Liver (tissue), 9 donors: ENCODE results near the gene CATSPER1. TPM values are rescaled to one million over a fixed set of nuclear protein-coding genes. Genes with fewer than 3 reads are reported as not detected.

Experiments used
- DNase-seq: peaks from one replicate; pipeline ENCODE4 v3.0.0-alpha.2; 2017; ENCODE audit warnings: low spot score
- H3K27ac ChIP-seq, 2 donors: one replicate each; pipeline ENCODE4 v1.7.0; 2013; ENCODE audit warnings: inconsistent platforms in 2 of 2, low read length in 2 of 2, control low read depth in 1 of 2, low read depth in 1 of 2, mild to moderate bottlenecking in 1 of 2
- H3K27me3 ChIP-seq, 4 donors: one replicate each; pipeline versions ENCODE4 v1.6.1 to v1.7.0; 2013; ENCODE audit warnings: low read length in 3 of 4, inconsistent platforms in 1 of 4, mild to moderate bottlenecking in 1 of 4, moderate library complexity in 1 of 4; ENCODE audit not compliant: control insufficient read depth in 4 of 4, insufficient read depth in 4 of 4
- H3K36me3 ChIP-seq, 4 donors: one replicate each; pipeline versions ENCODE4 v1.6.1 to v1.7.0; 2013; ENCODE audit warnings: low read length in 3 of 4, mild to moderate bottlenecking in 3 of 4, low read depth in 1 of 4, moderate library complexity in 1 of 4; ENCODE audit not compliant: control insufficient read depth in 4 of 4, insufficient read depth in 3 of 4
- H3K4me1 ChIP-seq, 4 donors: one replicate each; pipeline versions ENCODE4 v1.6.1 to v1.7.0; 2013; ENCODE audit warnings: low read length in 3 of 4, mild to moderate bottlenecking in 3 of 4, moderate library complexity in 1 of 4; ENCODE audit not compliant: control insufficient read depth in 4 of 4, insufficient read depth in 4 of 4
- H3K4me3 ChIP-seq, 3 donors: one replicate each; pipeline versions ENCODE4 v1.6.1 to v1.7.0; 2013; ENCODE audit warnings: low read length in 3 of 3, control low read depth in 1 of 3, low read depth in 1 of 3, mild to moderate bottlenecking in 1 of 3
- H3K9ac ChIP-seq, 2 donors: one replicate each; pipeline ENCODE4 v1.7.0; 2013; ENCODE audit warnings: low read length in 2 of 2, mild to moderate bottlenecking in 2 of 2, moderate library complexity in 2 of 2, control low read depth in 1 of 2, low read depth in 1 of 2
- H3K9me3 ChIP-seq, 4 donors: one replicate each; pipeline versions ENCODE4 v1.6.1 to v1.7.0; 2013; ENCODE audit warnings: low read length in 3 of 4; ENCODE audit not compliant: control insufficient read depth in 4 of 4
- EGR1 ChIP-seq, 2 donors: IDR thresholded peaks; 2 replicates each; pipeline ENCODE4 v1.6.1; 2016 to 2018; ENCODE audit warnings: antibody characterized with exemption in 2 of 2, low read depth in 2 of 2
- GABPA ChIP-seq, 2 donors: IDR thresholded peaks in 1 of 2; conservative IDR thresholded peaks in 1 of 2; 2 replicates each; pipeline ENCODE4 v1.6.1; 2016; ENCODE audit warnings: antibody characterized with exemption in 2 of 2, mild to moderate bottlenecking in 1 of 2, moderate library complexity in 1 of 2
- HNF4A ChIP-seq, 2 donors: conservative IDR thresholded peaks; 2 replicates each; pipeline ENCODE4 v1.6.1; 2016; ENCODE audit warnings: antibody characterized with exemption in 2 of 2, mild to moderate bottlenecking in 2 of 2
- HNF4G ChIP-seq: IDR thresholded peaks from 2 replicates; pipeline ENCODE4 v1.6.1; 2016; ENCODE audit warnings: antibody characterized with exemption
- JUND ChIP-seq, 2 donors: IDR thresholded peaks; 2 replicates each; pipeline ENCODE4 v1.6.1; 2016; ENCODE audit warnings: antibody characterized with exemption in 2 of 2
- MAX ChIP-seq: IDR thresholded peaks from 2 replicates; pipeline ENCODE4 v1.6.1; 2016; ENCODE audit warnings: antibody characterized with exemption
- NR2F2 ChIP-seq: IDR thresholded peaks from 2 replicates; pipeline ENCODE4 v1.6.1; 2016; ENCODE audit warnings: antibody characterized with exemption
- RAD21 ChIP-seq, 2 donors: IDR thresholded peaks; 2 replicates each; pipeline ENCODE4 v1.6.1; 2016; ENCODE audit warnings: antibody characterized with exemption in 2 of 2, mild to moderate bottlenecking in 2 of 2
- TAF1 ChIP-seq: conservative IDR thresholded peaks from 2 replicates; pipeline ENCODE4 v1.6.1; 2016; ENCODE audit warnings: antibody characterized with exemption, mild to moderate bottlenecking
- ZBTB33 ChIP-seq: IDR thresholded peaks from 2 replicates; pipeline ENCODE4 v1.6.1; 2016; ENCODE audit warnings: antibody characterized with exemption
- WGBS: extraction: QIAGEN DNeasy Blood & Tissue Kit; methylation state at CpG from one replicate; pipeline ENCODE4 v1.1.7; 2013; 5-methylcytosine and 5-hydroxymethylcytosine counted together
- polyA plus RNA-seq, 2 donors: library from polyadenylated mRNA; stranded (reverse) in 1 of 2; unstranded in 1 of 2; fragments of 200-250 nt in 1 of 2; fragments of >200 nt in 1 of 2; fragmentation: Nextera tagmentation in 1 of 2; extraction: Ambion mirVana in 1 of 2; gene quantifications; one replicate each; pipeline versions ENCODE4 v1.2.1 to v1.2.3, GENCODE V29; 2013 to 2015
- total RNA-seq, 2 donors: library from RNA; depleted of rRNA; stranded (reverse); fragments of >200 nt; gene quantifications; one replicate each; pipeline ENCODE4 v1.2.3, GENCODE V29; 2014
- TF ChIP-seq, protein P1 (sequence below): fragments of 150-350 bp; IDR thresholded peaks from 2 replicates; pipeline ENCODE4 v1.5.1; 2017; ENCODE audit warnings: improper control_type of control experiment, low read depth, low read length; ENCODE audit not compliant: missing input control
- TF ChIP-seq, protein P2 (sequence below): IDR thresholded peaks from 2 replicates; pipeline ENCODE4 v1.6.1; 2016; ENCODE audit warnings: antibody characterized with exemption, mild to moderate bottlenecking
- donor health status: healthy.
- donor health status: healthy.
- donor health status: healthy.
- donor health status: healthy.
- donor health status: healthy.

Gene CATSPER1
- total and polyA plus RNA-seq, 4 donors = 0.17 TPM; not detected in 3

- Histone ChIP-seq H3K9ac (peak overlapping the region; percentile 45 to 91), H3K4me3 (peak overlapping the region; percentile 46 to 62 (median 56)), H3K27me3 (peaks cover 0 to 4% (median 0%) of the 10 kb centered on the region in 4 donors), H3K27ac (peak overlapping the region; percentile 55 to 80), H3K4me1 (peaks cover 4 to 41% (median 27%) of the 10 kb centered on the region in 4 donors), H3K36me3 (peaks cover 0 to 15% (median 5%) of the 10 kb centered on the region in 4 donors), H3K9me3 (no peaks in the 10 kb centered on the region)
- no peak for DNase-seq
- TF ChIP-seq TAF1 (no peak), MAX (no peak), JUND (IDR thresholded peaks at IDR 0.05) (no peak), ZBTB33 (no peak), GABPA (IDR thresholded peaks at IDR 0.05 in 1 of 2, conservative IDR thresholded peaks at IDR 0.05 in 1 of 2) (no peak), HNF4A (conservative IDR thresholded peaks at IDR 0.05) (no peak), RAD21 (IDR thresholded peaks at IDR 0.05) (no peak), HNF4G (no peak), EGR1 (IDR thresholded peaks at IDR 0.05; ENCODE audit: low read depth in 2 of 2) (no peak), NR2F2 (no peak)
- TF ChIP-seq, protein P1, sequence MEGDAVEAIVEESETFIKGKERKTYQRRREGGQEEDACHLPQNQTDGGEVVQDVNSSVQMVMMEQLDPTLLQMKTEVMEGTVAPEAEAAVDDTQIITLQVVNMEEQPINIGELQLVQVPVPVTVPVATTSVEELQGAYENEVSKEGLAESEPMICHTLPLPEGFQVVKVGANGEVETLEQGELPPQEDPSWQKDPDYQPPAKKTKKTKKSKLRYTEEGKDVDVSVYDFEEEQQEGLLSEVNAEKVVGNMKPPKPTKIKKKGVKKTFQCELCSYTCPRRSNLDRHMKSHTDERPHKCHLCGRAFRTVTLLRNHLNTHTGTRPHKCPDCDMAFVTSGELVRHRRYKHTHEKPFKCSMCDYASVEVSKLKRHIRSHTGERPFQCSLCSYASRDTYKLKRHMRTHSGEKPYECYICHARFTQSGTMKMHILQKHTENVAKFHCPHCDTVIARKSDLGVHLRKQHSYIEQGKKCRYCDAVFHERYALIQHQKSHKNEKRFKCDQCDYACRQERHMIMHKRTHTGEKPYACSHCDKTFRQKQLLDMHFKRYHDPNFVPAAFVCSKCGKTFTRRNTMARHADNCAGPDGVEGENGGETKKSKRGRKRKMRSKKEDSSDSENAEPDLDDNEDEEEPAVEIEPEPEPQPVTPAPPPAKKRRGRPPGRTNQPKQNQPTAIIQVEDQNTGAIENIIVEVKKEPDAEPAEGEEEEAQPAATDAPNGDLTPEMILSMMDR = no peak
- WGBS = 45% methylated on average over 12 of the region's 12 CpGs
Measured at GRCh38 chr11:66051371-66051765, 25.1 kb upstream of the CATSPER1 start.

GRCh38 chr11:66050581-66051231, 24.4 kb upstream of the CATSPER1 start:
- no peak overlapping the region for H3K4me3 ChIP-seq
- peaks cover 4 to 40% (median 27%) of the 10 kb centered on the region in 4 donors for H3K4me1 ChIP-seq
- no peak for DNase-seq
- no peaks in the 10 kb centered on the region for H3K9me3 ChIP-seq
- peaks cover 0 to 4% (median 0%) of the 10 kb centered on the region in 4 donors for H3K27me3 ChIP-seq
- peaks cover 0 to 13% (median 4%) of the 10 kb centered on the region in 4 donors for H3K36me3 ChIP-seq
- WGBS = 82% methylated on average over 5 of the region's 5 CpGs
- no peak overlapping the region for H3K9ac ChIP-seq
- peak overlapping the region in 1 of 2 donors; percentile 80 for H3K27ac ChIP-seq
- TF ChIP-seq, protein P2, sequence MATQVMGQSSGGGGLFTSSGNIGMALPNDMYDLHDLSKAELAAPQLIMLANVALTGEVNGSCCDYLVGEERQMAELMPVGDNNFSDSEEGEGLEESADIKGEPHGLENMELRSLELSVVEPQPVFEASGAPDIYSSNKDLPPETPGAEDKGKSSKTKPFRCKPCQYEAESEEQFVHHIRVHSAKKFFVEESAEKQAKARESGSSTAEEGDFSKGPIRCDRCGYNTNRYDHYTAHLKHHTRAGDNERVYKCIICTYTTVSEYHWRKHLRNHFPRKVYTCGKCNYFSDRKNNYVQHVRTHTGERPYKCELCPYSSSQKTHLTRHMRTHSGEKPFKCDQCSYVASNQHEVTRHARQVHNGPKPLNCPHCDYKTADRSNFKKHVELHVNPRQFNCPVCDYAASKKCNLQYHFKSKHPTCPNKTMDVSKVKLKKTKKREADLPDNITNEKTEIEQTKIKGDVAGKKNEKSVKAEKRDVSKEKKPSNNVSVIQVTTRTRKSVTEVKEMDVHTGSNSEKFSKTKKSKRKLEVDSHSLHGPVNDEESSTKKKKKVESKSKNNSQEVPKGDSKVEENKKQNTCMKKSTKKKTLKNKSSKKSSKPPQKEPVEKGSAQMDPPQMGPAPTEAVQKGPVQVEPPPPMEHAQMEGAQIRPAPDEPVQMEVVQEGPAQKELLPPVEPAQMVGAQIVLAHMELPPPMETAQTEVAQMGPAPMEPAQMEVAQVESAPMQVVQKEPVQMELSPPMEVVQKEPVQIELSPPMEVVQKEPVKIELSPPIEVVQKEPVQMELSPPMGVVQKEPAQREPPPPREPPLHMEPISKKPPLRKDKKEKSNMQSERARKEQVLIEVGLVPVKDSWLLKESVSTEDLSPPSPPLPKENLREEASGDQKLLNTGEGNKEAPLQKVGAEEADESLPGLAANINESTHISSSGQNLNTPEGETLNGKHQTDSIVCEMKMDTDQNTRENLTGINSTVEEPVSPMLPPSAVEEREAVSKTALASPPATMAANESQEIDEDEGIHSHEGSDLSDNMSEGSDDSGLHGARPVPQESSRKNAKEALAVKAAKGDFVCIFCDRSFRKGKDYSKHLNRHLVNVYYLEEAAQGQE = no peak
